Mesenchymal stem cell (in vitro differentiated cells and primary cell): ENCODE data around the gene PDGFC.
"Not testable (repeated sequence)": the region's sequence is repeated elsewhere in the genome, so short reads cannot be mapped to it uniquely, and the experiment has no call there.

Experiments
- DNase-seq: peaks from one replicate; pipeline ENCODE4 v3.0.0-alpha.2; 2013
- H2AFZ ChIP-seq: one replicate; pipeline ENCODE4 v1.6.1; 2013; ENCODE audit warnings: low read depth, mild to moderate bottlenecking, control low read depth, inconsistent platforms, low read length, moderate library complexity
- H2AK5ac ChIP-seq: 2 replicates; pipeline ENCODE4 v1.6.1; 2013; ENCODE audit warnings: low read length, moderate library complexity, mild to moderate bottlenecking, inconsistent platforms; ENCODE audit not compliant: severe bottlenecking
- H2BK120ac ChIP-seq: one replicate; pipeline ENCODE4 v1.6.1; 2013; ENCODE audit warnings: low read depth, mild to moderate bottlenecking, inconsistent platforms, low read length, moderate library complexity
- H2BK12ac ChIP-seq, 2 experiments: one replicate each; pipeline ENCODE4 v1.6.1; 2013; ENCODE audit warnings: inconsistent platforms in 2 of 2, low read length in 2 of 2, mild to moderate bottlenecking in 2 of 2, moderate library complexity in 2 of 2, control low read depth in 1 of 2
- H2BK15ac ChIP-seq: one replicate; pipeline ENCODE4 v1.6.1; 2013; ENCODE audit warnings: mild to moderate bottlenecking, low read depth, inconsistent platforms; ENCODE audit not compliant: poor library complexity, severe bottlenecking
- H2BK5ac ChIP-seq: 2 replicates; pipeline ENCODE4 v1.6.1; 2013; ENCODE audit warnings: low read depth, mild to moderate bottlenecking, low read length, control low read depth, inconsistent platforms; ENCODE audit not compliant: poor library complexity, severe bottlenecking
- H3K14ac ChIP-seq, 2 experiments: one replicate each; pipeline ENCODE4 v1.6.1; 2013; ENCODE audit warnings: inconsistent platforms in 2 of 2, low read length in 2 of 2, control low read depth in 1 of 2, mild to moderate bottlenecking in 1 of 2, moderate library complexity in 1 of 2
- H3K18ac ChIP-seq, 2 experiments: one replicate each; pipeline ENCODE4 v1.6.1; 2013; ENCODE audit warnings: inconsistent platforms in 2 of 2, low read length in 2 of 2, control low read depth in 1 of 2, low read depth in 1 of 2, mild to moderate bottlenecking in 1 of 2
- H3K23ac ChIP-seq, 2 experiments: one replicate each; pipeline ENCODE4 v1.6.1; 2013; ENCODE audit warnings: inconsistent platforms in 2 of 2, low read length in 2 of 2, mild to moderate bottlenecking in 2 of 2, moderate library complexity in 2 of 2, control low read depth in 1 of 2
- H3K27ac ChIP-seq: 2 replicates; pipeline ENCODE4 v1.5.1; 2013; ENCODE audit warnings: mild to moderate bottlenecking, moderate library complexity, low read length, control low read depth, inconsistent platforms; ENCODE audit not compliant: poor library complexity, severe bottlenecking
- H3K27me3 ChIP-seq, 2 experiments: 2 replicates each; pipeline versions ENCODE4 v1.6.1 to v1.7.0; 2013; ENCODE audit warnings: low read length in 2 of 2, mild to moderate bottlenecking in 2 of 2, moderate library complexity in 2 of 2, control low read depth in 1 of 2, inconsistent platforms in 1 of 2; ENCODE audit not compliant: control insufficient read depth in 1 of 2, insufficient read depth in 1 of 2
- H3K36me3 ChIP-seq, 2 experiments: 2 replicates each; pipeline versions ENCODE4 v1.6.1 to v1.7.0; 2013; ENCODE audit warnings: low read length in 2 of 2, control low read depth in 1 of 2, inconsistent platforms in 1 of 2, low read depth in 1 of 2, mild to moderate bottlenecking in 1 of 2; ENCODE audit not compliant: insufficient read depth in 2 of 2, control insufficient read depth in 1 of 2
- H3K4ac ChIP-seq, 2 experiments: one replicate each; pipeline ENCODE4 v1.6.1; 2013; ENCODE audit warnings: inconsistent platforms in 2 of 2, low read length in 2 of 2, mild to moderate bottlenecking in 2 of 2, moderate library complexity in 2 of 2, control low read depth in 1 of 2, low read depth in 1 of 2
- H3K4me1 ChIP-seq: 2 replicates; pipeline ENCODE4 v1.6.1; 2013; ENCODE audit warnings: low read depth, low read length, control low read depth; ENCODE audit not compliant: control insufficient read depth, insufficient read depth
- H3K4me2 ChIP-seq: 2 replicates; pipeline ENCODE4 v1.6.1; 2013; ENCODE audit warnings: low read length, mild to moderate bottlenecking, inconsistent platforms; ENCODE audit not compliant: poor library complexity, severe bottlenecking
- H3K4me3 ChIP-seq, 2 experiments: 2 replicates each; pipeline versions ENCODE4 v1.5.1 to v1.7.0; 2013; ENCODE audit warnings: low read length in 2 of 2, mild to moderate bottlenecking in 2 of 2, control low read depth in 1 of 2, low read depth in 1 of 2; ENCODE audit not compliant: insufficient read depth in 1 of 2
- H3K79me1 ChIP-seq: replicated peaks from 2 replicates; pipeline ENCODE4 v1.6.1; 2013; ENCODE audit warnings: mild to moderate bottlenecking, control low read depth, low read length, inconsistent platforms; ENCODE audit not compliant: poor library complexity, severe bottlenecking
- H3K9ac ChIP-seq: 2 replicates; pipeline ENCODE4 v1.7.0; 2013; ENCODE audit warnings: mild to moderate bottlenecking, low read length, moderate library complexity
- H3K9me3 ChIP-seq: 2 replicates; pipeline ENCODE4 v1.7.0; 2013; ENCODE audit warnings: mild to moderate bottlenecking, low read length; ENCODE audit not compliant: control insufficient read depth
- H4K8ac ChIP-seq: one replicate; pipeline ENCODE4 v1.6.1; 2013; ENCODE audit warnings: inconsistent platforms, mild to moderate bottlenecking, low read length, moderate library complexity
- H4K91ac ChIP-seq: one replicate; pipeline ENCODE4 v1.6.1; 2013; ENCODE audit warnings: mild to moderate bottlenecking, low read length, inconsistent platforms
- WGBS: methylation state at CpG from one replicate; pipeline ENCODE4 v1.1.7; 2013; ENCODE audit warnings: mixed read lengths; 5-methylcytosine and 5-hydroxymethylcytosine counted together

PDGFC gene

GRCh38 chr4:156939139-156939538 lies 32.5 kb downstream of the PDGFC start:
- Histone ChIP-seq H3K4ac (no peak overlapping the region), H3K18ac (no peak overlapping the region), H3K4me1 (peaks cover 4% of the 10 kb centered on the region), H3K9me3 (no peaks in the 10 kb centered on the region), H3K79me1 (peaks cover 2% of the 10 kb centered on the region), H3K23ac (no peak overlapping the region), H2AFZ (no peak overlapping the region), H4K8ac (no peak overlapping the region), H2BK5ac (no peak overlapping the region), H3K27me3 (no peaks in the 10 kb centered on the region), H3K27ac (no peak overlapping the region), H2AK5ac (no peak overlapping the region), H2BK120ac (no peak overlapping the region), H3K14ac (no peak overlapping the region), H4K91ac (no peak overlapping the region), H2BK12ac (no peak overlapping the region), H3K9ac (peak overlapping the region; percentile 23), H2BK15ac (no peak overlapping the region), H3K4me3 (no peak overlapping the region), H3K36me3 (peaks cover 0 to 4% of the 10 kb centered on the region in 2 experiments), H3K4me2 (no peak overlapping the region)
- DNase-seq: no peak
- 100% methylated on average over 1 of the region's 3 CpGs for WGBS

GRCh38 chr4:156934259-156934635 lies 37.4 kb downstream of the PDGFC start:
- Histone ChIP-seq H3K27ac (peak overlapping the region; percentile 95), H2BK120ac (no peak overlapping the region), H3K4ac (no peak overlapping the region), H3K4me1 (peaks cover 4% of the 10 kb centered on the region), H2BK15ac (no peak overlapping the region), H4K8ac (no peak overlapping the region), H3K9ac (no peak overlapping the region), H2BK5ac (no peak overlapping the region), H3K27me3 (no peaks in the 10 kb centered on the region), H3K23ac (no peak overlapping the region), H2AFZ (no peak overlapping the region), H3K36me3 (peaks cover 0 to 4% of the 10 kb centered on the region in 2 experiments), H3K4me3 (no peak overlapping the region), H3K4me2 (no peak overlapping the region), H3K79me1 (peaks cover 2% of the 10 kb centered on the region), H2AK5ac (no peak overlapping the region), H3K18ac (no peak overlapping the region), H4K91ac (no peak overlapping the region), H3K14ac (no peak overlapping the region), H2BK12ac (no peak overlapping the region), H3K9me3 (no peaks in the 10 kb centered on the region)
- DNase-seq: no peak
- 10% methylated on average over 1 of the region's 2 CpGs for WGBS

- no peak overlapping the region for H2BK12ac ChIP-seq
- H3K9me3 ChIP-seq: no peaks in the 10 kb centered on the region
- H4K91ac ChIP-seq: no peak overlapping the region
- peak overlapping the region; percentile 74 for H2AK5ac ChIP-seq
- peak overlapping the region; percentile 95 for H3K27ac ChIP-seq
- H3K18ac ChIP-seq: peak overlapping the region in 1 of 2 experiments; percentile 11
- H2BK15ac ChIP-seq: no peak overlapping the region
- H3K27me3 ChIP-seq: no peaks in the 10 kb centered on the region
- 49% methylated on average over 2 of the region's 5 CpGs for WGBS
- H3K9ac ChIP-seq: no peak overlapping the region
- no peak overlapping the region for H2AFZ ChIP-seq
- H3K4me1 ChIP-seq: peaks cover 4% of the 10 kb centered on the region
- peaks cover 0 to 4% of the 10 kb centered on the region in 2 experiments for H3K36me3 ChIP-seq
- peak; percentile 92 for DNase-seq
- no peak overlapping the region for H4K8ac ChIP-seq
- H3K4me3 ChIP-seq: no peak overlapping the region
- H3K79me1 ChIP-seq: peaks cover 2% of the 10 kb centered on the region
- H3K4me2 ChIP-seq: no peak overlapping the region
- no peak overlapping the region for H2BK5ac ChIP-seq
- H3K4ac ChIP-seq: no peak overlapping the region
- H3K23ac ChIP-seq: no peak overlapping the region
- no peak overlapping the region for H3K14ac ChIP-seq
- H2BK120ac ChIP-seq: no peak overlapping the region
These were observed 37.9 kb downstream of the PDGFC start for GRCh38 chr4:156933633-156934258.

GRCh38 chr4:156932360-156932759 lies 39.2 kb downstream of the PDGFC start:
- H2BK12ac ChIP-seq, H3K27me3 ChIP-seq, H3K18ac ChIP-seq, H2BK120ac ChIP-seq, H4K8ac ChIP-seq, H4K91ac ChIP-seq, H3K4me2 ChIP-seq, DNase-seq, H3K14ac ChIP-seq, H3K9ac ChIP-seq, H3K27ac ChIP-seq, H3K36me3 ChIP-seq, H3K9me3 ChIP-seq, H2BK15ac ChIP-seq, H2AFZ ChIP-seq, H2BK5ac ChIP-seq, H3K79me1 ChIP-seq, H2AK5ac ChIP-seq, H3K4me1 ChIP-seq, H3K4me3 ChIP-seq, H3K23ac ChIP-seq, H3K4ac ChIP-seq: not testable (repeated sequence)
- WGBS: no CpG with 5 or more reads among the region's 2 CpGs
